HG03442 (cell line): Measurements from ENCODE around the gene ITGB2.

Experiments
- ATAC-seq: cut with Tn5 transposase; IDR thresholded peaks from one replicate; pipeline ENCODE4 v1.9.1; 2021; ENCODE audit warnings: mild to moderate bottlenecking, moderate library complexity; ENCODE audit not compliant: unreplicated experiment

The ITGB2 gene

DNA sequence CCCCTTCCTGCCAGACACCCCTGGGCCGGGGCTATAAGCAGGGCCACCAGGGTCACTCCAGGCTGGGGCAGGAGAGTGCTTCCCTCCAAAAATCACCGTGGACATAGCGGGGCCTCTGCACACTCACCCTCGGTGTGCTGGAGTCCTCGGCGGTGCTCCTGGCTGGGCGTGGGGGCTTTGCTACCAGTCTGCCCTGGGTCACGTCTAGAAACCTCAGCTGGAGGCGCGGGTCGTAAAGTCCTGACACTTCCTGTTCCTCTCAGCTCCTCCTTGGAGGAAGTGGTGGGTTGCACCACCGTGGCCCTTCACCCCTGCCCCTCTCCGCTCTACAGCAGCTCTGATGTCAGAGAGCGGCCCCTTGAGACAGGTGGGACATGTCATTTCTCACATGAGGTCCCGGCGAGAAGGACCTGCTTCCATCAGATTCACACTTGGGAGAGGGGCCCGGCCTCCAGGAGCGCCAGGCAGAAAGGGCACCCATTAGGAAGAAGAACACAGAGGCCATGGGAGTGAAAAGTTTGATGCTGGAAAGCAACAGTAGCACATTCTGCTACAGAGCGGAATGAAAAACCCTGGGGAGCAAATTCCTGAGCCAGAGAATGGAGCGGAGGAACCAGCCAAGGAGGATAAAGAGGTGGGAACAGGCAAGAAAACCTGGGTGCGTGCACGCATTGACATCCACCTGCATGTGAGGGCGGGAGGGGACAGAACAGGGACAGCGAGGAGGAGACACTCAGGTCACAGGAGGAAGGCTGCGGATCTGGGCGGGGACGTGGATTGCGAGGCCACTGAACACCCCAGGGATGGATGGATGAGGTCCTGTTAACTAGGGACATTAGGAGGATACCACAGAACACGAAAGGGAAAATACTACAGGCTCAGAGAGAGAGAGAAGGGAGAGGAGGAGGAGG lies at the start of gene ITGB2:
TSS of gene ITGB2 (minus strand) at position 206 of the 911 bp plus-strand sequence. CDS start 10,117 bp downstream, outside the sequence.
- no peak for ATAC-seq

DNA sequence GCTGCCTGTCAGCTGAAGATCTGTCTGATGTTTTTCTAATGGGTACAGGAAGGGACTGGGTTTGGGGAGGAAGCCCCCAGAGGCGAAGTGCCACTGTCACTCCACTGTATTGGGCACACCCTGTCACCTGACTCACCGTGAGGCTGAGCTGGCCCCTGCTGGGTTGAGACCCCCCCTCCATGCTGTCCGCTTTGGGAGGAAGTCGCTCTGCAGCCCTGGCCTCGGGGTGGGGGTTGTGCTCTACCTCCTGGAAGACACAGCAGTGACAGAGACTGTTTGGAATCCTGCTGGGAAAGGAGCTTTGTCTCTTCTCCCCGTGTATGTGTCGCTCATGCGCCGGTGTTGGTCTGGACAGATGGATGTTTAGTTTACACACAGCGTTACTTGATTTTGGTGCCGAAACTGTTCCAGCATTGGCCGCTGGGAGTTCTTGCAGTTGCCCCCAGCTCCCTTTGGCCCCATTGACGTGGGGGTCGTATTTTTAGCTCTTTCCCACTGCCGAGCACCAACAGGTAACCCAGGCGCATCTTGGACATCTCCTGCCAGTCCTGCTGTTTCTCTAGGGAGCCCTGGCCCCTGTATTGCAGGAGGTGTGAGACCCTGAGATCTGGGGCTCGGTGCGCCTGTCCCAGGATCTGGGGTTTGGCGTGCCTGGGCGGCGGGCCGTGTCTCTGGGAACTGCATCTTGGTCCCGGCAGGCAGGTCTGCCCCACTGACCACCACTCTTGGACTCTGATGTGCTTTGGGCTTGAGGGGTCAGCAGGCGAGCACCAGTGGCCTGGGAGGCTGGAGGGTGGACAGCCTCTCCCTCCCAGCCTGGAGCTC lies 49.4 kb upstream of the ITGB2 start:
- no peak for ATAC-seq

DNA sequence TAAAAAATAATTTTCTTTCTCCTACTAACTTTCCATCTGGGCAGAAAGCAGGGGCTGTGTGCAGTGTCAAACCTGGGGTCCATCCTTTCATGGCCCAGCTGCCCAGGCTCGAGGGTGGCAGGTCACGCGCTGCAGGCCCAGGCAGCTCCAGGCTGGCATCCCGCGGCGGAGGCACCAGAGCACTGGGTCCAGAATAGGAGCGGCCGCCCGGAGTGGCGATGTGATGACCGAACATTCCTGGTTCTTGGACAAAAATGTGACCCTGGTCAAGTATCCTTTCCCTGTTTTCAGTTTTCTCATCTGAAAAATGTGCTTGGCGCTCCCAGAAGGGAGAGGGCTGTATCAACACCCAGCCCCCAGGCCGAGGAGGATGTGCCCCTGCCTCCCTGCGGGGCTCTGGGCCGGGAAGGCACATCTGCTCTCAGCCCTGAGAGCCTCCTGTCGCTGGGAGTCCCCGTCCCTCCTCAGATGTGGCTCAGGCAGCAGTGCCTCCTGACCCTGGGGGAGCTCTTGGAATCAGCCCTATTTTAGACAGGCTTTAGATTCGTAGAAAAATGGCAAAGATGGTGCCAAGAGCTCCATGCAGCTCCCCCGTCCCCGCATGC lies 48.5 kb upstream of the ITGB2 start:
- ATAC-seq = no peak

DNA sequence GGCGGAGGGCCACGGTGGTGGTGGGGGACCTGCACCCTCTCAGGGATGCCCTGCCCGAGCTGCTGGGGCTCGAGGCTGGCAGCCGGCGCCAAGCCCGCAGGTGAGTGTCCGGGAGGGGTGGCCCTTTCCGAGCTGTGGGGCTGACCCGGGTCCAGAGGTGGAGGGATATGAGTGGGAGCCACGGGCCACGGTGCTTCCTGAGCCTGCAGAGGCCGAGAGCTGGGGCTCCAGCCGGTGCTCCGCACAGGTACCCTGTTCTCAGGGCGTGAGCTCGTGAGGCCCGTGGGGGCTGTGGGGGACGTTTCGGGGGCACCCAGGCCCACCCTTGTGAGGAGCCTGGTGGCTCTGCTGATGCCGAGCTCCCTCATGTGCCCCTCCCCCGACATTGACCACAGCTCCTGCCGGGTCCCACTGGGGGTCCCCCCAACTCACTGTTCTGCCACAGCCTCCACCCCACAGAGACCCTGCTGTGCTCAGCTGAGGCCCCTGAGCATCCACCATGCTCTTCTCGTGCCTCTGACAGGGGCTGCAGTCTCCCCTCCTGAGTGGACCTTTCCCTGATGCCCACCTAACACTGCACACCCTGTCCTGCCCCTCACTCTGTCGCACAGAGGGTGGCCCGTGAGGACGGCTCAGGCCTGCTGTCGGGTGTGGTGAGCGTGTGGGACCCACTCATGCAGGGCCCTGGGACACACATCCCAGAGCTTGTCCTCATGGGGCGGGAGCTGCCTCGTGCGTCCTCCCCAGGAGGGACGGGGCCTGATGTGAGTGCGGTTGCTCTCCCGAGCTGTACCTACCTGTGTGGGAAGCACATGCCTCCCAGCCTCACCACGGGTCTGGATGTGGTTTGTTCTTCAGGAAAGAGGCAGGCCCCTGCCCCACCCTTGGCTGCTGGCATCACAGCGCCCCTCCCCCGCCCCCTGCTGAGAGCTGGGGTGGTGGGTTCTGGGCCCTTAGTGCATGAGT lies 46.7 kb upstream of the ITGB2 start:
- ATAC-seq = no peak

DNA sequence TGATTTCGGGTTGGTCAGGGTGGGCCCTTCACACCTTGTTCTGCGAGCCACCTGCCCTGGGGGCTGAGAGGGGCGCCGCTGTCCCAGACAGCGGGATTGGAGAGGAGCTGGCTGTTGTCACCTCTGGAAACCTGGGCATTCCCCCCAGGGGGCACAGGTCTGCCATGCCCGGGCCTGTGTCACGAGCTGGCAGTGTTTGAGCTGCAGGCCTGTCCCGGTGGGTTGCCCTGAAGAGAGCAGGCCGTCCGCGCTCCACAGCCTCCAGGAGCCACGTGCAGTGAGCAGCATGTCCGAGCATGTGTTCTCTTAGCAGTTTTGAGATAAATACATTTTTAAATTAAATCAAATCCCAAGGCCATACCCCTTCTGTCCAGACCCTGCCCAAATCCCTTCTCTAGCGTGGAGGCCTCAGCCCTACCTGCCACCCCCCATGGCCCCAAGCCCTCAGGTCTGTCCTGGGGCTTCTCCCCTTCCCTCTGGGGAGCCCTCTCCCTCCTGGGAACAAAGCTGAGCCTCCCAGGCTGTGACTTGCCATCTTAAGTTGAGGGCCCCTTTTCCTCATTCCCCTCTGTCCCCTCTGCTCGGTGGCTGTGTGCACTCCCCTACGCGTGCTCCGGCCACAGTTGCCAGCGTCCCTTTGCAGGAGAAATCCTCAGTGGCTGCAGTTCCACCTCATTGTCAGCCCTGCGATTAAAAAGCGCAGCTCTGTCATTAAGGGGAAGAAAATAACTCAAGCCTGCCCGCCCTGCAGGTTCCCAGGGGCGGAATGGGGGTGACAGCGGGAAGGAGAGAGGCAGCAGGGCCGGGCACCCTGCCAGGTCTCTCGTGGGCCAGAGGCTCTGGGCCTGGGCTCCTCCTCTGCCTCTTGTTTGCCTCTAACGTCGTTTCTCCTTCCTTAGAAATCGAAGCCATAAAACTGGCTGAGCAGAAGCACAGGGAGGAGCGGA lies 45.7 kb upstream of the ITGB2 start:
- no peak for ATAC-seq

DNA sequence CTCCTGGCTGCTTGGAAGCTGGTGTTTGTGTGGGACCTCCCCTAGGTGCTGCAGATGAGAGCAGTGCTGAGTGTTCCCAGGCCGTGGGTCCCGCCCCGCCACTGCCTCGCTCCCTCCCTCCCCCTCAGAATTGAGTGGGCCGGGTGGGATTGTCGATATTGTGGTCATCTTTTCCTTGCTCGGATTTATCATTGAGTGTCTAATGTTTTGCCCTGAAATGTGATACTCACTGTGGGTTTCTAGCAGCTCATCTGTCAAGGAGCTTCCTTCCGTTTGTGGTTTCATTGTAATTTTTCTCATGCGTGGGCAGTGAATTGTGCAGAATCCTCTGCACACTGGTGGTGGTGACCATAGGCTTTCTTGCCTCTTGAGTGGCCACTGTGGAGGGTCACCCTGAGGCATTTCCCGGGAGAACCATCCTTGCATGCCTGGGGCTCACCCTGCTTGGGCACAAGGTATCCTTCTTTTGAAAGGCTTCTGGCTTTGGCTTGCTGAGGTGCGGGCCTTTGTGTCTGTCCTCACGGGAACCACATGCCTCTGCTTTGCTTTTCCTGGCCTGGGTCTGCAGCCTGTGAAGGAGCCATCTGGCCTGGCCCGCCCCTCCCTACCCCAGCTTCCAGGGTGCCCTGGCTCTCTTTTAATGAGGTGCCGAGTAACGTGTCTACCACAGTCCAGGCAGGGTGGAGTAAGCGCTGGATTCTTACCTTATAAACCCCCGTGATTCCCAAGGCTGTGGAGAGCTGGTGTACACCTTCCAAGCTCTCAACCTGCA lies 44.7 kb upstream of the ITGB2 start:
- no peak for ATAC-seq

DNA sequence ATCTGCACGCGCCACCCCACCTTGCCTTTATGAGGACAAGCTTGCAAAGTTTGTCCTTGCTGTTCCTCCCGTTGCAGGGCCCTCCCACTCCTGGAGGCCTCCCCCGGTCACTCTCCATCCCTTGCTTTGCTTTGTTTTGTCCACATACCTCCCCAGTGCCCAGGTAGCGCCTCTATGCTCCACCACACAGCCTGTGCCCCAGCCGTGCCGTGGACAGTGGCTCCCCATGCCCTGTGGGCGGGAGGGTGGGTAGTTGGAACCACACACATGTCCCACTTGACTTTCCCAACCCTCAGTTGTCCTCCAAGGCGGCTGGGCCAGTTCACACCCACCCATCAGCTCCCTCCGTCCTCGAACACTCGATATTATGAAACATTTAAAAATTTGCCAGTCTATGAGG lies 43.7 kb upstream of the ITGB2 start:
- no peak for ATAC-seq

DNA sequence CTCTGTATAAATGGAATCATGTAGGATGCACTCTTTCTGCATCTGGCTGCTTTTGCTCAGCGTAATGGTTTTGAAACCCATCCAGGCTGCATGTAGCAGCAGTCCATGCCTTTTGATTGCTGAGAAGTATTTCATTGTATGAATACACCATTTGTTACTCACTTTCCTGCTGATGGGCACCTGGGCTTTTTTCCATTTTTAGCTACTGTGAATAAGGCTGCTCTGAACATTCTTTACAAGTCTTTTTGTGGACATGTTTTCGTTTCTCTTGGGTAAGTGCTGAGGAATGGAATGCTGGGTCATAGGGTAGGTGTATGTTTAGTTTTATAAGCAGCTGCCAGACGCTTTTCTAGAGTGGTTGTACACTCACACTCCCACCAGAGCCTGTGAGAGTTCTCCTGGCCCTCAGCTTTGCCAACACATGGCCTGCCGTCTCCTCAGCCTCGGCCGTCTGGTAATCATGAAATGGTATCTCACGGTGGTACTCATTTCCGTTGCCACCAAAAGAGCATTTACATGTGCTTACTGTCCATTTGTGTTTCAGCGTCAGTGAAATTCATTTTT lies 41.8 kb upstream of the ITGB2 start:
- no peak for ATAC-seq

DNA sequence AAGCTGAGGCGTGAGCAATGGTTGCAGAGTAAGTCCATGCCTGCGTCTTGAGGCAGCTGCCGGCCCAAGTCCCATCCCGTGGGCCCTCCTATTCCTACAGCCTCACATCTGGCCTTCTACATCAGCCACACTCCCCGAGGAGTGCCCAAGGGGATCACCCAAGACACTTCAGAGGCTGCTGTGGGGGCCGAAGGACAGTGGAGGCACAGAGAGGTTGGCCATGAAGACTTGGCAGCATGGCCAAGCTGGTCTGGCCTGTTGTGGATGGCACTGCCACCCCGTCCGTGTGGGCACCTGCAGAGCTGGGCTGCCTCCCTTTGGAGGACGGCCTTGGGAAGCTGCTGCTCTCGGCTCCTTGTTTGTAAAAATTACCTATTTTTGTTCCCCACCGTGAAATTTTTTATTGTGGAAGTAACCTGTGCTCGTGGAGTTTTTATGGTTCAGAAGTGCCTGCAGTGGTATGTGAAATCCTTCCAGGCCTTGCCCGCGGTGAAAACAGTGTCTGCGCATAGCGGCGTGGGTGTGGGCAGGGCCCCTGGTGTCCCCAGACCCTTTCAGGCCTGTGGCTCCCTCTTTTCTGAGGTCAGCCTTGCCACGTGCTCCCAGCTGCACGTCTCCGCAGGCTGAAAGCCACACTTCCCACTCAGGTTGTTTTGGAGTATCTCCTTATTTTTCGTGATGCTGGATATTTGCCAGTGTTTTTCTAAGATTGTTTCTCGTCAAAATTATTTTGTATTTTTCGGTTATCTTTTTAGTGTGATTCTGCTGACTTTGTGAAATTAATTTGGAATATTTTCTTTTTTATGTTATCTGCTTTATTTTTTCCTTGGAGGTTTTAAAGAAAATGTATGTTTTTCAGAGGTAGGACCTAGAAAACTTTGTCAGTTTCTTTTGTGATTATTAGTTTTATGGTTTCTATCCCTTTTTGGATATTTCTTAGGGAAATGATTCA lies 39.7 kb upstream of the ITGB2 start:
- ATAC-seq = no peak

DNA sequence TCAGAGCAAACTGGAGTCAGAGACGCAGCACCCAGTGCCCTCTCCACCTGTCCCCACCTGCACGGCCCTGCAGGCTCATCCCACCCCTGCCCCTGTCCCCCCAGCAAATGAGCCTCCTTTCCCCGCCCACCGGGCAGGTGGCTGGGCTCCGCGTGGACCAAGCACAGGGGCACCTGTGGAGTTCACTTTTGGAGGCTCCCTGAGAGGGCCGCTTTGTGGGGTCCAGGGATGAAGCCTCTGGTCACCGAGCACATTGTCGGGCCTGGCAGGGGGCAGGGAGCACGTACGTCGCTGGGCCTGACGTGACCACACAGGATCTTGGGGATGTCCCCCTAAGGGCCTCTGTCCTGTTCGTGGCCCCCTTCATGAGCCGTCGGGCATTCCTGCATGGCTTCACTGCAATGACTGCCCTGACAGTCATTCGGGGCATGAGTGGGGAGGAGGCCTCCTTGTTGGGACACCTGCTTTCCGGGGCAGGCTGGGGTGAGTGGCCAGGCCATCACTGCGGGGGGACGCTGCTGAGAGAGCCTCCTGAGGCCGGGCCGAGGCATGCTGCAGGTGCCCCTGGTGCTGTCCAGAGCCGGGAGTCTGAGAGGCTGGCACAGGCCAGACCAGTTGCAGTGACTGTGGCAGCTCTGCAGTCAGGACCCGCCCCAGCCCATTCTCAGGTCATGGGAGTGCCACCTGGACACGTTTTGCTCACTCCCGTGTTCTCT lies 38.8 kb upstream of the ITGB2 start:
- no peak for ATAC-seq

DNA sequence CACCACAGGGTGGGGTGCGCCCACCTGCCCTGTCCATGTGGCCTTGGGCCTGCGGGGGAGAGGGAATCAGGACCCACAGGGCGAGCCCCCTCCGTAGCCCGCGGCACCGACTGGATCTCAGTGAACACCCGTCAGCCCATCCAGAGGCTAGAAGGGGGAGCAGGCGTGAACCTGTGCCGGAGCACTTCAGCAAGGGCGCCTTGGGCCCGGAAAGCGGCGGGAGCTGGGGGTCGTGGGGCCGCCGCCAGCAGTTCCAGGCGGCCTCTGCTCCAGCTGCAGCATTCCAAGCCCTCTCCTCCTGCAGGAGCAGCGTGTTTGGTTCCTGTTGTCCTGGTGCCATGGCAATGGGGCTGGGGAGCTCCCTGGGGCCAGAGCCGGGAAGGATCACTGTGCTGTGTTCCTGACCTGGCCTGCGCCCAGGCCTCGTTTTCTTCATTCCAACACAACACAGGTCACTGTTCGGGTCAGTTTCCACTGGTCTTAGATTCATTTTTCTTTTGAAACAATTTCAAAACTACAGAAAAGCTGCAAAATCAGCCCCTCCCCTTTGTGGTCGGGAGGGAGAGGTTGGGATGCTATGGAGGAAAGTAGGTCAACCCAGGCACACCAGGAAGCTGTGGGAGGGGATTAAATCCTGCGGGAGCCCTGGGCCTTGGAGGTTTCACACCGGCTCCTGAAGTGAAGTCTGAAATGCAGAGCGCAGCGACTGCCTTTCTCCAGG lies 37.9 kb upstream of the ITGB2 start:
- ATAC-seq = no peak

DNA sequence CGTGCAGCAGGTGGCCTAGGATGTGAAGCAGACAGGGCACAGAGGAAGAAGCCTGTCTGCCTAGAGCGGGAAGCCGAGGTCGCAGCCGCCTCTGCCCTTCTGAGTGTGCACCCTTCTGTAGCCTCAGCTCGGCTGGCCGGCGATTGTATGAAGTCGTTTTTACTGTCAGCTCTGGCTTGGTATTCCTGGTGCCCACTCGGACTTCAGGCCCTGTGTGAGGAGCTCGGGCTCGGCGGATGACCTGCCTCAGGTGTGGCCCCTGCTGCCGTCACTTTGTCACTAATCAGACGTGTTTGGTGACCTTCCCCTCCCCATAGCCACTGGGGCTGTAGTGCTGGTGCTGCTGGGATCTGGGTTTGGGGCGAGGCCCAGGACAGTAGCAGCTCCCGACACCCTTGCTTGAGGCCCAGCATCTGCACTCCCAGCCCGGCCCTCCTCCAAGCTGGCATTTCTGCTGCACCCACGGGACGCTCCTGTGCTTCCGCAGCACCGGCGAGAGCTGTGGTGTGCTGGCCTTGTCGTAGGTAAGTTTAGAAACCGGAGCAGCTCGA lies 37.3 kb upstream of the ITGB2 start:
- no peak for ATAC-seq

DNA sequence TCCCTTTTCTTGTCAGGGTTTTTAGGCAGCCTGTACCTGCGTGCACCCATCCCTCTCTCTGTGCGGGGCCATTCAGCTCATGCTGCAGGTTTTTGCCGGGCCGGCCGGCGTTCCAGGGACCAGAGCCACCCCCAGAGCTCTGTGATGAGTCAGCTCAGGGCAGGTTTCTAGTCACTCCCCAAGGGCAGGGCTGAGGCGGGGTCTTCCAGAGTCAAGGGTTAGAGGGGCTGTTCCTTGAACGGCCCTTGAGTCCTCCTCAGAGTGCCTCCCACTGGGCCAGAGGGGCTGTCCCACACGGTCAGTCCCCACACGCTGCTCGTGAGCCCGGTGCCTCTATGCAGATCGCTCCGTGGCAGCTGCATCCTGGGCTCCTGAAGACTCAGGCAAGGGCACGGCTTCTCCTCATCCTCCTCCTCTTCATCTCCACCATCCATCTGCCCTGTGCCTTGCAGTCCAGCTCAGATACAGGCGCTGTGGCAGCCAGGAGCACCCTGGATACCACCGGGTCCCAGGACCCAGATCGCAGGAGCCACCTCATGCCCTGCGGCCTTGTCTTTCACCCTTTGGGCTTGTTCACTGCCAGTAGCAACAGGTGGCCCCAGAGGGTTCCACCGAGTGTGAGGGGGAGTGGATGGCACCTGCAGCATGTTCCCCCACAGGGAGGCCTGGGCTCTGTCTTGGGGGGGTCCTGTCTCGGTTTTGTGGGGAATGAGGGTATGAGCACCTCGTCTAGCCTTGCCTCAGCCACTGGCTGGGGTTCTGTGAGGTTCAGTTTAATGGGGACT lies 36.5 kb upstream of the ITGB2 start:
- no peak for ATAC-seq

DNA sequence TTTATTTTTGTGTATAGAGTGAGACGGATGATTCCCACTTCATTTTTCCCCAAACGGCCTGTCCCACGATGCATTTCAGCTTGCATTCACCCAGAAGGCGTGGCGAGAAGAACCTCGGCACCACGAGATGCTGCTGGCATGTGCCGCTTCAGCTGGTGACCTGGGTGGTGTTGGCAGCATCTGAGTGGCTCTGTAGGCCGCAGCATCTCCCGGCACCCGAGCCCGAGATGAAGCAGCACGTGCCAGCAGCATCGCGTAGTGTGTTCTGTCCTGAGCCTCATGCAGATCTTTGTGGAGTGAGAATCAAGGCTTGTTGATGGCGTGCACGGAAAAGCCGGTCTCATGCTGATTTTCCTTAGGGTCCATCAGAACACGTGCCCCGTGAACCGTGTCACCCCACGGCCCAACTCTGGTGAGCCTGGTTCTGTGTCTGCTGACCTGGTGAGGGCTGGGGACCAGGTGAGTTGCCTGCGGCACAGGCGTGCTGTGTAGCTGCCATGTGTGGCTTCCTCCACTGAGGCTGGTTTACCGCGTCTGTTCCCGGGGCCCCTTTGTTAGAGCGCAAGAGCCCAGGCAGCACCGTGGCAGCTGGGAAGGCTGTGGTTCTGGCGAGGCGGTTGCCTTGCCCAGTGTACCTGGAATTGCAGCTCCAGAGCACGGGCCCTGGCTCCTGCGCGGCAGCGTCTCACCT lies 35.8 kb upstream of the ITGB2 start:
- no peak for ATAC-seq
